MCF 10A (cell line): ENCODE measurements around the gene GPR50. TPM values are rescaled to one million over a fixed set of nuclear protein-coding genes. Genes with fewer than 3 reads are reported as not detected.

Source experiments
- Bru-seq: library from RNA; stranded (reverse); fragments of 400-500 nt; gene quantifications from one replicate; lab custom pipeline; 2021; lab: Mats Ljungman, UMichigan
- BruChase-seq, 2 experiments: library from RNA; stranded (reverse); fragments of 400-500 nt; gene quantifications; one replicate each; lab custom pipeline; 2021; lab: Mats Ljungman, UMichigan
- BruUV-seq: library from RNA; stranded (reverse); fragments of 400-500 nt; replicated peaks from 2 replicates; lab custom pipeline; 2021; lab: Mats Ljungman, UMichigan
- CTCF ChIA-PET: fragments of 300-600 bp; sonication (Branson Sonifier 250); formaldehyde crosslinking; extraction: SDS; loops from one replicate; lab custom pipeline; 2021; ENCODE audit warnings: antibody characterized with exemption, inconsistent platforms; lab: Yijun Ruan, JAX
- POLR2A ChIA-PET: fragments of 300-600, 350-650 bp; sonication (Branson Sonifier 250); formaldehyde crosslinking; extraction: SDS; loops from one replicate; lab custom pipeline; 2020; ENCODE audit warnings: antibody characterized with exemption, inconsistent platforms; lab: Yijun Ruan, JAX
- DNase-seq: peaks from one replicate; pipeline ENCODE4 v3.0.0-alpha.2; 2018; ENCODE audit not compliant: unreplicated experiment
- H3K27ac Mint-ChIP-seq: one replicate; pipeline ENCODE4 v1.8.0; 2022; ENCODE audit warnings: mild to moderate bottlenecking, low read depth, mixed read lengths; ENCODE audit not compliant: unreplicated experiment
- H3K27me3 Mint-ChIP-seq: one replicate; pipeline ENCODE4 v1.8.0; 2022; ENCODE audit warnings: mixed read lengths; ENCODE audit not compliant: insufficient read depth, unreplicated experiment
- H3K36me3 Mint-ChIP-seq: one replicate; pipeline ENCODE4 v1.8.0; 2022; ENCODE audit warnings: mild to moderate bottlenecking, moderate library complexity, mixed read lengths; ENCODE audit not compliant: insufficient read depth, unreplicated experiment
- H3K4me1 Mint-ChIP-seq: one replicate; pipeline ENCODE4 v1.8.0; 2022; ENCODE audit warnings: mixed read lengths; ENCODE audit not compliant: insufficient read depth, unreplicated experiment
- H3K4me3 Mint-ChIP-seq: one replicate; pipeline ENCODE4 v1.8.0; 2022; ENCODE audit warnings: mild to moderate bottlenecking, moderate library complexity, mixed read lengths; ENCODE audit not compliant: unreplicated experiment
- H3K9me3 Mint-ChIP-seq: one replicate; pipeline ENCODE4 v1.8.0; 2022; ENCODE audit warnings: mixed read lengths; ENCODE audit not compliant: unreplicated experiment
- intact Hi-C: fragments of 100-400 bp; cut with micrococcal nuclease; formaldehyde crosslinking; loops from 2 replicates; pipeline ENCODE4 v1.14.1; 2022
- long read RNA-seq: library from polyadenylated mRNA; stranded (forward); transcript quantifications from one replicate; pipeline ENCODE4 v2.0.0, GENCODE V29; 2022
- total RNA-seq: library from RNA; stranded (reverse); gene quantifications from 2 replicates; pipeline ENCODE4 v1.2.3, GENCODE V29; 2022
- TF ChIP-seq, protein P1 (sequence below): fragments of 200-600 bp; IDR thresholded peaks from one replicate; pipeline ENCODE4 v1.8.0; 2022; ENCODE audit warnings: antibody characterized with exemption, mild to moderate bottlenecking; ENCODE audit not compliant: unreplicated experiment

Gene GPR50
- total RNA-seq: not detected in 2 replicates
- not detected for Bru-seq, nascent RNA
- percentile 21 among the genes with signal in this experiment for BruChase-seq, experiment 1, labeled RNA remaining after a 6-hour chase
- not detected for BruChase-seq, experiment 2, labeled RNA remaining after a 2-hour chase
- long read RNA-seq: 0 reads

DNA sequence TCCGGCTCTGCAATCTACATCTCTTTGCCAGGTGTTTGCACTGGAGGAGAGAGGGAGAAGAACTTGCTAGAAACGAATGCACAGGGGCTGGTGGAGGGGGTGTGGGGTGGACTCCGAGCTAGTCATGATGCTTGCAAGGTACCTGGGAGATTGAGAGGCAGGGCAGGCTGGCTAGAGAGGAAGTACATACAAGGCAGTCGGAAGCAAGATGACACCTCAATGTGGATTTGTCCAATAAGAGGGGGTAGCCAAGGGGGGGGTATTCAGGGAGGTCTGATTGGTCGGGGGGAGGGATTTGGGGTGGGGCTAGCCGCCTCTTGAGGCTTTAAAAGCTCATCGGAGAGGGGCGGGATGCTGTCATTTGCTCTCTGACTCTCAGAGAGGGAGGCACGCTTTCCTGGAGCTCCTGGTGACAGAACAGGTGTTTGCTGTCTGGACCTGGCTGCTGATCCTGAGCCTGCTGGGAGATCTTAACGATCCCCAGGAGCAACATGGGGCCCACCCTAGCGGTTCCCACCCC is at the start of gene GPR50:
Gene GPR50, plus strand, starts transcription at position 354 of the 520 bp plus-strand sequence. Its CDS starts 138 bp downstream, at position 492.
- ChIA-PET CTCF (interaction anchor here (0.6 kb wide), 1 partner anchor 15 kb away, joined by 3 read pairs; no protein-coding TSS in a partner anchor), POLR2A (no interaction called here)
- DNase-seq: no peak
- Mint-ChIP-seq H3K36me3 (no peaks in the 10 kb centered on the region), H3K27me3 (peaks cover 28% of the 10 kb centered on the region), H3K4me3 (peak within 1 kb of the TSS; percentile 55), H3K9me3 (peaks cover 12% of the 10 kb centered on the region), H3K4me1 (peaks cover 5% of the 10 kb centered on the region), H3K27ac (no peak within 1 kb of the TSS)
- TF ChIP-seq, protein P1, sequence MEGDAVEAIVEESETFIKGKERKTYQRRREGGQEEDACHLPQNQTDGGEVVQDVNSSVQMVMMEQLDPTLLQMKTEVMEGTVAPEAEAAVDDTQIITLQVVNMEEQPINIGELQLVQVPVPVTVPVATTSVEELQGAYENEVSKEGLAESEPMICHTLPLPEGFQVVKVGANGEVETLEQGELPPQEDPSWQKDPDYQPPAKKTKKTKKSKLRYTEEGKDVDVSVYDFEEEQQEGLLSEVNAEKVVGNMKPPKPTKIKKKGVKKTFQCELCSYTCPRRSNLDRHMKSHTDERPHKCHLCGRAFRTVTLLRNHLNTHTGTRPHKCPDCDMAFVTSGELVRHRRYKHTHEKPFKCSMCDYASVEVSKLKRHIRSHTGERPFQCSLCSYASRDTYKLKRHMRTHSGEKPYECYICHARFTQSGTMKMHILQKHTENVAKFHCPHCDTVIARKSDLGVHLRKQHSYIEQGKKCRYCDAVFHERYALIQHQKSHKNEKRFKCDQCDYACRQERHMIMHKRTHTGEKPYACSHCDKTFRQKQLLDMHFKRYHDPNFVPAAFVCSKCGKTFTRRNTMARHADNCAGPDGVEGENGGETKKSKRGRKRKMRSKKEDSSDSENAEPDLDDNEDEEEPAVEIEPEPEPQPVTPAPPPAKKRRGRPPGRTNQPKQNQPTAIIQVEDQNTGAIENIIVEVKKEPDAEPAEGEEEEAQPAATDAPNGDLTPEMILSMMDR: no peak
- BruUV-seq: no TSS peak
- intact Hi-C loops: no loop called here

DNA sequence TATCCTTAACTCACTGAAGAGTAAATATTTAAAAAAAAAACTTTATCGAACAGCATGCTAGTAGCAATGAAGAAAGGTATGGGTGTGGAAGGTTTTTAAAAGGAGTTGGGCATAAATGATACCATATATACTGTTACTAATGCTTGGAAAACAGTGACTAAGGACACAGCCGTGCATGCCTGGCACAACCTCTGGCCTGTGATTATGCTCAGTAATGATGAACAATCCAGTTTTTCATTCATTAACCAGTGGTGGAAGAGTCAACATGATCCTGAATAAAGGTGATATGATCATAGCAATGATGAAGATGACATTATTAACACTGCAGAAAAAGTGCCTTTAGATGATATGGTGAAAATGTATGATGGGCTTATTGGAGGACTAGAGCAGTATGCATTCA is 43.9 kb upstream of the GPR50 start:
- H3K27me3 Mint-ChIP-seq: no peaks in the 10 kb centered on the region
- no peak for DNase-seq
- H3K9me3 Mint-ChIP-seq: peaks cover 17% of the 10 kb centered on the region
- no peaks in the 10 kb centered on the region for H3K36me3 Mint-ChIP-seq
- TF ChIP-seq, protein P1: no peak
- CTCF ChIA-PET: interaction anchor here (0.5 kb wide), 1 partner anchor 20 kb away, joined by 4 read pairs; no protein-coding TSS in a partner anchor
- POLR2A ChIA-PET: no interaction called here
- no peak overlapping the region for H3K27ac Mint-ChIP-seq
- intact Hi-C loops: no loop called here
- no peak overlapping the region for H3K4me3 Mint-ChIP-seq
- BruUV-seq: no TSS peak
- no peaks in the 10 kb centered on the region for H3K4me1 Mint-ChIP-seq

DNA sequence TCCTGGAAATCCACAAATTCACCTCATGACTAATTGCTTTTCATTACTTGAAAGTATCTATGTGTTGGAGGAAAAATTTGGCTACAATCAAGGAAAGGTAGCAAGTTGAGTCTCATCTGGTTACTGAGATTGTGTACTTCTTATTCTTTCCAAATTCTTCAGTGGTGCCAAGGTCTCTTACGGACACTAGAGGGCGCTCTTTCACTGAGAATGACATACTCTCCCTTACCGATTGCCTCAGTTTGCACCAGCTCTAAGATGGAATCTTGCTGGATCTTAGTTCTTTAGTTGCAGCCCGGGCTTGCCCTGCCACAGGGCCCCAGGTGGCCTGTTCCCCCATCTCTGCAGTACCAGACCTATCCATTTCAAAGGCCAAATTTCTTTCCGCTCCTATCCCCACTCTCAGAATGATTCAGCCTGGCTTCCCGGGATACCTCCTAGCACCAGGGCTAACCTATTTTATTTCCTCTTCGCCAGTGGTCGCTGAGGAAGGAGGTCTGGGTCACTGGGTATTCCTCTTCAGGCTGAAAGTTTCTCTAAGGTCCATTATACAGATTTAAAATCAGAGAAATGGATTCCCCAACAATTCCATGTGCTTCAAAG is 24.6 kb upstream of the GPR50 start:
- peaks cover 5% of the 10 kb centered on the region for H3K4me1 Mint-ChIP-seq
- CTCF ChIA-PET: interaction anchor here (0.6 to 2.4 kb wide), 21 partner anchors 13 to 1670 kb away, joined by 3 to 14 read pairs (median 4); no protein-coding TSS in a partner anchor
- H3K36me3 Mint-ChIP-seq: no peaks in the 10 kb centered on the region
- H3K27me3 Mint-ChIP-seq: peaks cover 36% of the 10 kb centered on the region
- TF ChIP-seq, protein P1: peak; percentile 61
- no peak overlapping the region for H3K4me3 Mint-ChIP-seq
- BruUV-seq: no TSS peak
- no peak overlapping the region for H3K27ac Mint-ChIP-seq
- peak; percentile 71 for DNase-seq
- H3K9me3 Mint-ChIP-seq: no peaks in the 10 kb centered on the region
- intact Hi-C loops: loop anchor here (2.0 to 5.0 kb wide), 5 partner anchors 379 to 1776 kb away; partner anchors contain the start of gene GABRQ
- POLR2A ChIA-PET: interaction anchor here (0.6 kb wide), 2 partner anchors 70 to 294 kb away, joined by 3 read pairs; no protein-coding TSS in a partner anchor

DNA sequence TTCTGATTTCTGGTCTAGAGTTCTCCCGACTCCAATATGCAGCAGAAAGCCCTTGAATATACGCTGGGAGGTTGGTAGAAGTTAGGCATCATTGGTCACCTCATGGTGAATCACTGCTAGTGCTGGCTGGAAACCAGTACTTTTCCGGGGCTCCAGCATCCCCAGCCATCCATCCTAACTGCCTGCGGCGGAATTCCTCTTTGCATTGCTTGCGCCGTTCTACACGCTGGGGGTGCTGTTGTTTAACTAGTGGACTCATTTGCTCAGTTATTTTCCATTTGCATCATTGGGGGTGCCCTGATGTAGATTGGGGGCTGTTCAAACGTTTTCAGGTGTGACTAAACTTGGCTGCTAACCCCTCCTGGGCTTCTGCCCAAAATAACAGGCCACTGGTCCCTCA is 23.3 kb upstream of the GPR50 start:
- no TSS peak for BruUV-seq
- Mint-ChIP-seq H3K27me3 (peaks cover 22% of the 10 kb centered on the region), H3K9me3 (no peaks in the 10 kb centered on the region), H3K4me3 (no peak overlapping the region), H3K36me3 (no peaks in the 10 kb centered on the region), H3K4me1 (peaks cover 5% of the 10 kb centered on the region), H3K27ac (no peak overlapping the region)
- CTCF ChIA-PET: interaction anchor here (2.1 kb wide), 1 partner anchor 207 kb away, joined by 9 read pairs; no protein-coding TSS in a partner anchor
- intact Hi-C loops: loop anchor here (1.0 to 5.0 kb wide), 7 partner anchors 207 to 1774 kb away; partner anchors contain the start of gene GABRQ
- DNase-seq: peak; percentile 87
- TF ChIP-seq, protein P1: peak; percentile 39
- POLR2A ChIA-PET: no interaction called here
